HepG2 (cell line): ENCODE data around the gene PRKCB. TPM values are rescaled to one million over a fixed set of nuclear protein-coding genes. Genes with fewer than 3 reads are reported as not detected.

ENCODE experiments used
- ATAC-seq: fragments of 200-7000 bp; cut with Tn5 transposase; 3 replicates; pipeline ENCODE4 v1.9.1; 2020; ENCODE audit warnings: mild to moderate bottlenecking, moderate library complexity
- BruUV-seq: library from RNA; stranded (reverse); fragments of 400-500 nt; replicated peaks from 2 replicates; lab custom pipeline; 2021; lab: Mats Ljungman, UMichigan
- CTCF ChIA-PET: fragments of 300-600 bp; formaldehyde crosslinking; extraction: SDS; loops from one replicate; lab custom pipeline; 2021; ENCODE audit warnings: low total read pairs, inconsistent platforms, low intra/inter-chr PET ratio; lab: Yijun Ruan, JAX
- POLR2A ChIA-PET: fragments of 350-600 bp; sonication (Branson Sonifier 250); formaldehyde crosslinking; loops from one replicate; lab custom pipeline; 2020; ENCODE audit warnings: antibody characterized with exemption, inconsistent platforms; lab: Yijun Ruan, JAX
- DNase-seq: peaks from one replicate; pipeline ENCODE4 v3.0.0-alpha.2; 2015; ENCODE audit warnings: low spot score
- FAIRE-seq: peaks from 3 replicates; lab custom pipeline; 2011; peaks lifted over from hg19 to GRCh38; lab: Jason Lieb, UNC
- H2AFZ ChIP-seq: one replicate; pipeline ENCODE4 v1.6.1; 2011; ENCODE audit warnings: low read length, inconsistent platforms
- H3K27ac ChIP-seq: fragments of 300-600 bp; 3 replicates; pipeline ENCODE4 v1.8.0; 2011; ENCODE audit warnings: mixed run types, mild to moderate bottlenecking, mixed read lengths, low read length, inconsistent platforms; ENCODE audit not compliant: insufficient read depth; ENCODE audit errors: extremely low read length
- H3K27me3 ChIP-seq, 2 experiments: fragments of 200-600 bp in 1 of 2; 2 replicates in 1 of 2; 3 replicates in 1 of 2; pipeline versions ENCODE4 v1.6.0 to v1.8.0; 2011; ENCODE audit warnings: low read length in 2 of 2, mild to moderate bottlenecking in 2 of 2, moderate library complexity in 2 of 2, inconsistent platforms in 1 of 2; ENCODE audit not compliant: insufficient read depth in 2 of 2, control insufficient read depth in 1 of 2
- H3K36me3 ChIP-seq, 2 experiments: fragments of 200-600 bp in 1 of 2; replicated peaks in 1 of 2; 2 replicates in 1 of 2; 3 replicates in 1 of 2; pipeline versions ENCODE4 v1.5.1 to v1.8.0; 2011; ENCODE audit warnings: low read length in 2 of 2, inconsistent platforms in 1 of 2; ENCODE audit not compliant: insufficient read depth in 2 of 2, control insufficient read depth in 1 of 2
- H3K4me1 ChIP-seq: 2 replicates; pipeline ENCODE4 v1.5.1; 2012; ENCODE audit warnings: low read length, inconsistent platforms; ENCODE audit not compliant: insufficient read depth
- H3K4me2 ChIP-seq: 2 replicates; pipeline ENCODE4 v1.6.0; 2011; ENCODE audit warnings: low read depth, low read length, inconsistent platforms
- H3K4me3 ChIP-seq, 3 experiments: fragments of 200-600 bp in 1 of 3; sonication (generic), shearing (Covaris generic) in 1 of 3; replicated peaks in 1 of 3; 2 replicates each; pipeline ENCODE4 v1.5.1; 2011 to 2016; ENCODE audit warnings: low read length in 3 of 3, inconsistent platforms in 2 of 3, low read depth in 2 of 3, mild to moderate bottlenecking in 2 of 3, control low read depth in 1 of 3, mixed read lengths in 1 of 3; ENCODE audit not compliant: insufficient read depth in 1 of 3
- H3K79me2 ChIP-seq: one replicate; pipeline ENCODE4 v1.6.1; 2011; ENCODE audit warnings: low read length, inconsistent platforms; ENCODE audit not compliant: insufficient read depth
- H3K9ac ChIP-seq: 2 replicates; pipeline ENCODE4 v1.6.0; 2011; ENCODE audit warnings: mild to moderate bottlenecking, low read depth, low read length, inconsistent platforms; ENCODE audit not compliant: insufficient read depth
- H3K9me3 ChIP-seq: 2 replicates; pipeline ENCODE4 v1.5.1; 2012; ENCODE audit warnings: mild to moderate bottlenecking, low read length
- H4K20me1 ChIP-seq: 2 replicates; pipeline ENCODE4 v1.6.0; 2011; ENCODE audit warnings: inconsistent platforms, mild to moderate bottlenecking, low read length, moderate library complexity; ENCODE audit not compliant: insufficient read depth
- FOSL2 ChIP-seq: sonication (generic); formaldehyde crosslinking; IDR thresholded peaks from 2 replicates; pipeline ENCODE4 v1.4.0; 2020; ENCODE audit warnings: missing genetic modification reagents
- MED8 ChIP-seq: sonication (generic); formaldehyde crosslinking; IDR thresholded peaks from 2 replicates; pipeline ENCODE4 v1.8.1; 2023; ENCODE audit warnings: mild to moderate bottlenecking, missing genetic modification reagents; ENCODE audit not compliant: insufficient replicate concordance
- PHF21A ChIP-seq: sonication (generic); formaldehyde crosslinking; IDR thresholded peaks from 2 replicates; pipeline ENCODE4 v1.5.0; 2020; ENCODE audit warnings: mild to moderate bottlenecking, missing genetic modification reagents
- SKI ChIP-seq: fragments of 450-650 bp; IDR thresholded peaks from one replicate; pipeline ENCODE4 v1.6.1; 2018; ENCODE audit warnings: mild to moderate bottlenecking; ENCODE audit not compliant: partially characterized antibody
- SMYD3 ChIP-seq: sonication (generic); formaldehyde crosslinking; IDR thresholded peaks from 2 replicates; pipeline ENCODE4 v1.8.1; 2023; ENCODE audit warnings: mild to moderate bottlenecking, missing genetic modification reagents
- ZBTB1 ChIP-seq: sonication (generic); formaldehyde crosslinking; IDR thresholded peaks from 2 replicates; pipeline ENCODE4 v1.4.0; 2020; ENCODE audit warnings: missing genetic modification reagents, borderline replicate concordance
- ZNF143 ChIP-seq: sonication (generic); formaldehyde crosslinking; IDR thresholded peaks from 2 replicates; pipeline ENCODE4 v1.4.0; 2020; ENCODE audit warnings: missing genetic modification reagents
- WGBS: methylation state at CpG from one replicate; pipeline ENCODE4 v1.1.6; 2017; ENCODE audit warnings: low lambda C conversion rate; 5-methylcytosine and 5-hydroxymethylcytosine counted together
- in situ Hi-C: cut with HindIII; loops from 2 replicates; pipeline ENCODE4 v1.10.0; 2017; ENCODE audit warnings: low pct_unique_long_range_greater_than_20kb; ENCODE audit not compliant: extremely low pct_ligation_motif_present
- intact Hi-C: fragments of 100-400 bp; cut with micrococcal nuclease; formaldehyde crosslinking; loops from one replicate; pipeline ENCODE4 v1.10.0; 2022; ENCODE audit not compliant: unreplicated experiment
- polyA plus RNA-seq, 8 experiments: library from polyadenylated mRNA; depleted of rRNA in 3 of 8; stranded (reverse) in 7 of 8; unstranded in 1 of 8; fragments of >200 nt; fragmentation: Illumina TruSeq in 4 of 8; extraction: Trizol in 4 of 8; gene quantifications; 2 replicates each; pipeline versions ENCODE4 v1.2.1 to v1.2.3, GENCODE V29; 2011 to 2016; ENCODE audit warnings: low read depth in 4 of 8, missing spikeins in 1 of 8, mixed read lengths in 1 of 8; ENCODE audit not compliant: insufficient read depth in 1 of 8
- total RNA-seq, 5 experiments: library from RNA; depleted of rRNA; stranded (reverse); fragments of >200 nt; fragmentation: Illumina TruSeq; extraction: Trizol; gene quantifications; 2 replicates each; pipeline ENCODE4 v1.2.3, GENCODE V29; 2016; ENCODE audit warnings: low read depth in 1 of 5

The PRKCB gene
- total and polyA plus RNA-seq, 2 of the 13 experiments (the other 11 are each of a cell fraction or from before 2014, with no cell fraction given) = 0.01 TPM; not detected in 1

GRCh38 chr16:24002619-24003018, 166.8 kb downstream of the PRKCB start:
- H3K79me2 ChIP-seq = no peaks in the 10 kb centered on the region
- H3K4me2 ChIP-seq = no peak overlapping the region
- no peaks in the 10 kb centered on the region for H3K36me3 ChIP-seq
- BruUV-seq = no TSS peak
- no peak for TF ChIP-seq SMYD3 (CRISPR knock-in tag)
- no peak for TF ChIP-seq ZBTB1 (CRISPR knock-in tag)
- TF ChIP-seq FOSL2 = no peak
- no peak for TF ChIP-seq PHF21A (CRISPR knock-in tag)
- no peak for TF ChIP-seq ZNF143 (CRISPR knock-in tag)
- TF ChIP-seq SKI = no peak
- 17% methylated on average over 4 of the region's 4 CpGs for WGBS
- DNase-seq (no peak), FAIRE-seq (no peak), ATAC-seq (no peak)
- no peak overlapping the region for H2AFZ ChIP-seq
- POLR2A ChIA-PET = no interaction called here
- H4K20me1 ChIP-seq = no peaks in the 10 kb centered on the region
- H3K27me3 ChIP-seq = peaks cover 2 to 4% of the 10 kb centered on the region in 2 experiments; a peak in 2 of 5 replicates
- H3K4me3 ChIP-seq = no peak overlapping the region
- CTCF ChIA-PET = no interaction called here
- H3K27ac ChIP-seq = no peak overlapping the region
- H3K4me1 ChIP-seq = no peaks in the 10 kb centered on the region
- intact Hi-C loops = no loop called here
- no peak overlapping the region for H3K9ac ChIP-seq
- no peaks in the 10 kb centered on the region for H3K9me3 ChIP-seq
- in situ Hi-C loops = no loop called here

- FAIRE-seq (no peak), DNase-seq (no peak), ATAC-seq (no peak)
- intact Hi-C loops (no loop called here), in situ Hi-C loops (no loop called here)
- Histone ChIP-seq H3K27me3 (peaks cover 2 to 4% of the 10 kb centered on the region in 2 experiments; a peak in 2 of 5 replicates), H3K27ac (no peak overlapping the region), H3K4me2 (no peak overlapping the region), H3K4me1 (no peaks in the 10 kb centered on the region), H3K36me3 (no peaks in the 10 kb centered on the region), H3K4me3 (no peak overlapping the region), H2AFZ (no peak overlapping the region), H3K9ac (no peak overlapping the region), H3K9me3 (no peaks in the 10 kb centered on the region), H3K79me2 (no peaks in the 10 kb centered on the region), H4K20me1 (no peaks in the 10 kb centered on the region)
- BruUV-seq = no TSS peak
- no peak for TF ChIP-seq MED8
- 1% methylated on average over 6 of the region's 6 CpGs for WGBS
- CTCF ChIA-PET = no interaction called here
- POLR2A ChIA-PET = no interaction called here
Measured at GRCh38 chr16:24005577-24005976, 169.8 kb downstream of the PRKCB start.
